Testis (tissue), 2 donors: ENCODE results near the gene SLC24A3.

ENCODE experiments used
- POLR2A ChIP-seq: fragments of 450-650 bp; IDR thresholded peaks from one replicate; pipeline ENCODE4 v1.6.1; 2017; ENCODE audit warnings: antibody characterized with exemption, mild to moderate bottlenecking, moderate library complexity
- TF ChIP-seq, protein P1 (sequence below), 3 experiments: fragments of 450-650 bp in 2 of 3; fragments of 200-600 bp in 1 of 3; sonication (generic) in 1 of 3; IDR thresholded peaks; one replicate each; pipeline ENCODE4 v1.5.1; 2016 to 2019; ENCODE audit warnings: antibody characterized with exemption in 3 of 3, mild to moderate bottlenecking in 2 of 3, moderate library complexity in 1 of 3

DNA sequence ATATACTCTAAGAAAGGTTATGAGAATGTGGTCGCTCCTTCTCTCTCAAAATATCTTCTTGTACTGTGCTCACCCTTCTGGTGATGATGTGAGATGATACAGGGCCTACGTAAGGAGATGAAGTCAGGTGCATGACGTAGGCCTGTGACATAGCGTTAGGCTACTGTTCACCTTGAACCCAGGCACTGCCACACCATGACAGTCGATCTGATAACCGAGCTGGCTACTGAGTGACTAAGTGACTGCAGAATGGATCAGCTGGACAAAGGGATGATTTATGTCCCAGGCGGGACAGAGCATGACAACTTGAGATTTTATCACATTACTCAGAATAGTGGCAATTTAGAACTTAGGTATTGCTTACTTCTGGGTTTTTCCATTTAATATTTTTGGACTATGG, 11.2 kb downstream of the SLC24A3 start:
- TF ChIP-seq, protein P1, sequence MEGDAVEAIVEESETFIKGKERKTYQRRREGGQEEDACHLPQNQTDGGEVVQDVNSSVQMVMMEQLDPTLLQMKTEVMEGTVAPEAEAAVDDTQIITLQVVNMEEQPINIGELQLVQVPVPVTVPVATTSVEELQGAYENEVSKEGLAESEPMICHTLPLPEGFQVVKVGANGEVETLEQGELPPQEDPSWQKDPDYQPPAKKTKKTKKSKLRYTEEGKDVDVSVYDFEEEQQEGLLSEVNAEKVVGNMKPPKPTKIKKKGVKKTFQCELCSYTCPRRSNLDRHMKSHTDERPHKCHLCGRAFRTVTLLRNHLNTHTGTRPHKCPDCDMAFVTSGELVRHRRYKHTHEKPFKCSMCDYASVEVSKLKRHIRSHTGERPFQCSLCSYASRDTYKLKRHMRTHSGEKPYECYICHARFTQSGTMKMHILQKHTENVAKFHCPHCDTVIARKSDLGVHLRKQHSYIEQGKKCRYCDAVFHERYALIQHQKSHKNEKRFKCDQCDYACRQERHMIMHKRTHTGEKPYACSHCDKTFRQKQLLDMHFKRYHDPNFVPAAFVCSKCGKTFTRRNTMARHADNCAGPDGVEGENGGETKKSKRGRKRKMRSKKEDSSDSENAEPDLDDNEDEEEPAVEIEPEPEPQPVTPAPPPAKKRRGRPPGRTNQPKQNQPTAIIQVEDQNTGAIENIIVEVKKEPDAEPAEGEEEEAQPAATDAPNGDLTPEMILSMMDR (IDR thresholded peaks at IDR 0.05), result no peak
- TF ChIP-seq POLR2A, result no peak
